ENCODE data around the gene PTPRM.

PTPRM gene

GRCh38 chr18:7567474-7568425, 634 bp downstream of the PTPRM start:
- DNase-seq, result peak; percentile 24

DNA sequence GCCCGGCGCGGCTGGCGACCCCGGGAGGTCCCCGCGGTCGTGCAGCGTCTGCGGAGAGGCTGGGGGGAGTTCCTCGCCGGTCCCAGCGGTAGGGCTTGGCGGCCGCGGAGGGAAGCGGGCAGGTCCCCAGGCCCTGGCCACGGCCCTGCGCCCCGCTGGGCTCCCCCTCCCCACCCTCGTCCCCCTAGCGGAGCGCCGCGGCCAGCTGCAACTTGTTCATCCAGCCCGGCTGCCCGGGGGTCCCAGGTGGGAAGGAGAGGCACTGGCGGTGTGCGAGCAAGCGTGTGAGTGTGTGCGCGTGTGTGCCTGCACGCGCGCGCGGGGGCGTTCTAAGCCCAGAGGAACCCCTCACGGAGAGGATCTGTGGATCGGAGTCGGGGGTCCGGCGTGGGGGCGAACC, 1.3 kb downstream of the PTPRM start:
- DNase-seq, result no peak

DNA sequence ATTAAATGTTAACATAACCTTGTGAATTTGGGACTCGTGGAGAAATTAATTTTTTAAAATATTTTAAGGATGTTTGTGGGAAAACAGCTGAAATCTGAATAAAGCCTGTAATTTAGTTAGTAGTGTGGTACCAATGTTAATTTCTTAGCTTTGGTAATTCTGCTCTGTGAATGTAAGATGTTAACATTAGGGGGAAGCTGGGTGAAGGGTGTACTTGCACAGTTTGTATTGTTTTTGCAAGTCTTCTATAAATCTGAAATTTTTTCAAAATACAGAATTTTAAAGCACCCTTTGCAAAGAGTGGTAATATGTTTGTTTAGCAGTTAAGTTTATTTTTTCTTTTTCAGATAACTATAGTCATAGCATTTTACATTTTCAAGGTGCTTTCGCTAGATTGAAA, 4.5 kb downstream of the PTPRM start:
- DNase-seq, result no peak

GRCh38 chr18:7572822-7573221, 5.7 kb downstream of the PTPRM start:
- DNase-seq, result no peak

GRCh38 chr18:7575465-7576028, 8.4 kb downstream of the PTPRM start:
- DNase-seq, result no peak

DNA sequence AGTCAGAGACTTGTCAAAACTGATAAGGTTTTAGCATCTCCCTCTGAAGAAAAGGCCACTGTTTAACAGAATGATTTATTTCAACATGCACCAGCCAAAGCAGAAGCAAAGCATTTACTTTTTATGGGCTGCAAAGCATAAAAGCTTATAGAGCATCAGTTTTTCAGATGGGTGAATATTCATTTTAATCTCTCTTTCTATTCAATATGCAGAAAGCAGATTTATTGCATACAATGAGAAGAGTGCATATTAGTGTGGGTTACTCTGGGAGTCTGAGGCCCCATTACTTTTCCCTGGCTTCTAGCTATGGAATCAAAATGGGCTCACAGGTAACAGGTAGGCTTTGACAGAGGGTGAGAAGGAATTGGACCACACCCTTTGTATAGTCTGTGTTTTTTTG, 9.0 kb downstream of the PTPRM start:
- DNase-seq, result no peak

- DNase-seq, result no peak
Observed at GRCh38 chr18:7576685-7577084, 9.6 kb downstream of the PTPRM start.

- DNase-seq, result no peak
Observed at GRCh38 chr18:7577706-7578105, 10.6 kb downstream of the PTPRM start.

- DNase-seq, result no peak
Observed at GRCh38 chr18:7579176-7579917, 12.2 kb downstream of the PTPRM start.

DNA sequence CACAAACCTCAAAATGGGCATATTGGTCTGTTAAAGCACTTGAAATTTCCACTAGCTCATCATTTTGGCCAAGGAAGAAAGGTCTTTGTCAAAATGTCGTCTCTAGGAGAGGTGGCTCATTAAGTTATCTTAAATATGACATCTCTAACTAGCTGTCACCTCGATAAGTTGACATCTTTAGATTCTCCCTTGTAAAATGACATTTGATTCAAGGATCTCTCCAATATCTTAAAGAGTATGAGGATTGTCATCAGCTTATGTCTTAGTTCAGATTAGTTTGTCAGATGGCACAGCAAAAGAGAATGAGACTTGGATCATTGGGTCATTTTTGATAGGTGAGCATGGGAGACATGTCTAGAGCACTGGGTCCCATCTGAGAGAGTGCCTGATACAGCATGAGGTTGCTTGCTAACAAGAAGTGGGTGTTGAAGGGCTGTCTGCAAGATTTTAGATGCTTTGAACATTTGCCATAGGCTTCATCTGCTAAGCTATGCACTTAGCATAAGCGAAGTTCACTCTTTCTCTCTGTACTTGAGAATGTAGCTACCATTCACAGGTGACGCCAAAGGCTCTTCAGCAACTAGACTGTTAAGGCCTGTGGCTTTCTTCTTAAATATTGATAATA, 12.9 kb downstream of the PTPRM start:
- DNase-seq, result no peak

GRCh38 chr18:7584646-7585275, 17.6 kb downstream of the PTPRM start:
- DNase-seq, result no peak

GRCh38 chr18:7585276-7585670, 18.2 kb downstream of the PTPRM start:
- DNase-seq, result no peak

GRCh38 chr18:7586379-7586778, 19.3 kb downstream of the PTPRM start:
- DNase-seq, result no peak

- DNase-seq, result no peak
Observed at GRCh38 chr18:7590826-7591560, 23.9 kb downstream of the PTPRM start.

DNA sequence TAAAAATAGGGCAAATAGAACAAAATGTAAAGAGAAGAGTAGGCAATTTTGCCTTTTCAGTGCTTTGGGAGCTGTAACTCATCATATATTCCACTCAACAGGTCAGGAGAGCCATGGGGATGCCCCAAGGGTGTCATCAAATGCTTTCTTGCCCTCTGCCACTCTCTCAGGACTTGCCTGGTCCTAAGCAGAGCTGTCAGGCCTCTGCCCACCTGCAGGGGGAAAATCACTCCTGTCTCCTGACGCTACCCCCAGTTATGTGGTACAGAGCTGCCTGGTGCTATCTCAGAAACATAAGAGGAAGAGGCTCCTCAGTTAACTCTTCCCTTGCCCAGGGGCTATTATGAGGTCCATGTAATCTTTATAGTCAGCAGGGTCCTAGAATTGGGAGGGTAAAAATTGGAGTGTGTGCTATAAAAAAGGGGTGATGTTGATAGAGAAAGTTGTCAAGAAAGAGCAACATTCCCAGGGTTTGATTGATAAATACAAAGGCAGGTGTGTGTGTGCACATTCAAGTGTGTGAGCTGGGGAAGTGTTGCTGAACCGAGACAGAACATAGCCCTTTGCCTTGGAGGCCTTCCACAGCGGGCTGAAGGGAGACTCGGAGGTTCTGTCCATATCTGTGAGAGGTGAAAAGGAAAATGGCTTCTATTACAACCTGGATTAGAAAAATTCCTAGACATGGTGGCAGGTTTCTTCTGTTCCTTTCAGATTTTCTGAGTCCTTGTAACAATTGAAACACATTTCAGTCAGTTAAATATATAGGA, 25.4 kb downstream of the PTPRM start:
- DNase-seq, result no peak

DNA sequence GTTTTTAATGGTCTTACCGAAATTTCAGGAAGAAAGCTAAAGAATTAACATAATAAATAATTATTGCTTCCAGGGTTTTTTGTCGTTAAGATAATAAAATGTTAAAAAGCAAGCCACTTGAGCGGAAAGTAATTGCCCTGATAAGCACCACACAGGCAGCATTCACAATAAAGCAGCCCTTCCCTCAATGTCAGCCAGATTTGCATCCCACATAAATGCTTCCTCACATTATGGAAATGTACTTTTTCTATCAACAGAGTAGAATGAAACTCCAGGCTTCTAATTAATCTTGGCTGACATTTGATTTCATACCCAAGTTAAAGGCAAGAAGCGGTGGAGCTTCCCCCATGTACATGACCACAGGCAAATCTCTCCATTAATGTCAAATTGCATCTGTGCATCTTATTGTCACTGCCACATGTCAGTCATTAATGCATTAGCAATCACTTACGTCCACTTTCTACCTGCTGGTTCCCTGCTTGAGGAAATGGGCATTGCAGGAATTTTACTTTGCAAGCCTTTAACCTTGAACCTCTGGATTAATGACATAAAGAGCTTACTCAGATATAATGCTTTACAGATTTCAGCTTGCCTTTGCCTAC, 26.2 kb downstream of the PTPRM start:
- no peak for DNase-seq

DNA sequence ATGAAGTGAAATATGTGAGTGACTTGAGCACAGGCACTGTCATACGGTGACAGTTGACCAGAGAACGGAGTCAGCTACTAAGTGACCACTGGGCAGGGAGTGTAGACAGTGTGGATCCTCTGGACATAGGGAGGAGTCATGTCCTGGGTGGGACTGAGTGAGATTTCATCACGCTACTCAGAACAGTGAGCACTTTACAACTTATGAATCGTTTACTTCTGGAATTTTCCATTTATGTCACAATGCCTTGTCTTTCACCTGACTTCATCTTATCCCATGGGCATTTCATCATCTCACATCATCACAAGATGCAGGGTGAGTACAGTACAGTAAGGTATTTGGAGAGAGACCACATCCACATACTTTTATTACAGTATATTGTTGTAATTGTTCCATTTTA, 29.0 kb downstream of the PTPRM start:
- DNase-seq, result no peak

- no peak for DNase-seq
Observed at GRCh38 chr18:7597500-7597899, 30.4 kb downstream of the PTPRM start.

DNA sequence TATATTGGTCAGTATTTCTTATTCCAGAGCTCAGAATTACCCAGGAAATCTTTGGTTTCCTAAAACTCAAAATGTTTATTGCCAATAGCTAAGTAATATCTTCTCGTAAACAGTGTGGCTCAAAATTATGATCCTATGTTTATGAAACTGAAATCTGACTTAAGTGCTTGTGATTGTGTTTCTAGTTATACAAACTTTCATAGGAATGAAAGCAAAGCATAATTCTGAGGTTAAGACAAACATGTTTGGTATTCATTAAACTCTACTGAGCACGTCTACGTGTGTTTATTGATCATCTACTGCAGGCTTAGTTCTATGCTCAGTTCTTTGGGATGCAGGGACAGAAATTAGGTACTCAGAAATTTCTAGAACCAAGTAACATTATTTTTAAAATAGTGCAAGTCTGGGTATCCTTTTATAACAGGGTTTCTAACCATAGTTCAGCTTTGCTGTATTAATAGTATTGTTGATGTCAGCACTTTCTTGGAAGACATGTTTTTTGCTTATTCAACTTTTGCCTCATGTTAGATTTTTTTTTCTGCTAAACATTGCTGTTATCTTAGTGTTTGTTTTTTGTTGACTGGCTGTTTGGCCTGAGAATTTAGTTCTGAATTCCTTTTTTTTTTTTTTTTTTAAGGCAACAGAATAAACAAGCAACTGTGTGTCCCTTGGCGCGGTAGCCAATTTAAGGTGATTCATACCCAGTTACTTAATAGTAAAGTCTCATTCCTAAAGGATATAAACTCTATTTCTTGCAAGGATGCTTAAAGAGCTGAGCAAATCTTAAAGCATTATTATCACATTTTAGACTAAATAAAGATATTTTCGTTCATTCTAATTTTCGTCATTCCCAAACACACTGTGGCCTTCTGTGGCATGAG, 31.3 kb downstream of the PTPRM start:
- no peak for DNase-seq

GRCh38 chr18:7600036-7600435, 32.9 kb downstream of the PTPRM start:
- DNase-seq, result no peak

All from stimulated activated CD8-positive, alpha-beta memory T cell treated with anti-CD3 and anti-CD28 coated beads, Interleukin-4, amount 100 ng/mL, for 48 hours (primary cell).